ENCODE results near the gene BMPR1A.
"Not testable (repeated sequence)": the region's sequence is repeated elsewhere in the genome, so short reads cannot be mapped to it uniquely, and the experiment has no call there.

The BMPR1A gene

GRCh38 chr10:86946213-86947155, 190.1 kb downstream of the BMPR1A start:
- intact Hi-C loops (cut with DNase I): no loop called here
- peak in 3 of 10 donors; percentile 50 to 89 (median 78) for DNase-seq

GRCh38 chr10:86947806-86948205, 191.4 kb downstream of the BMPR1A start:
- peak in 2 of 10 donors; percentile 25 to 43 for DNase-seq
- intact Hi-C loops (cut with DNase I): not testable (repeated sequence)

GRCh38 chr10:86950349-86950748, 193.9 kb downstream of the BMPR1A start:
- intact Hi-C loops (cut with DNase I): no loop called here
- DNase-seq: peak in 1 of 10 donors; percentile 2

GRCh38 chr10:86951184-86951761, 194.9 kb downstream of the BMPR1A start:
- intact Hi-C loops (cut with DNase I): no loop called here
- DNase-seq: peak in 3 of 10 donors; percentile 1 to 24 (median 11)

- intact Hi-C loops (cut with DNase I): no loop called here
- DNase-seq: peak in 2 of 10 donors; percentile 44 to 51
Observed at GRCh38 chr10:86952106-86952505, 195.7 kb downstream of the BMPR1A start.

- peak in 1 of 10 donors; percentile 3 for DNase-seq
- intact Hi-C loops (cut with DNase I): not testable (repeated sequence)
Observed at GRCh38 chr10:86952697-86953096, 196.3 kb downstream of the BMPR1A start.

- DNase-seq: peak in 2 of 10 donors; percentile 76 to 84
- intact Hi-C loops (cut with DNase I): no loop called here
Observed at GRCh38 chr10:86953747-86954680, 197.6 kb downstream of the BMPR1A start.

- DNase-seq: peak in 3 of 10 donors; percentile 40 to 71 (median 63)
- intact Hi-C loops (cut with DNase I): no loop called here
Observed at GRCh38 chr10:86954681-86955500, 198.5 kb downstream of the BMPR1A start.

GRCh38 chr10:86955501-86956194, 199.2 kb downstream of the BMPR1A start:
- intact Hi-C loops (cut with DNase I): no loop called here

GRCh38 chr10:86956195-86956847, 199.9 kb downstream of the BMPR1A start:
- DNase-seq: peak in 2 of 10 donors; percentile 59 to 61
- intact Hi-C loops (cut with DNase I): no loop called here

More at GRCh38 chr10:86955501-86956194, 199.2 kb downstream of the BMPR1A start:
- peak in 3 of 10 donors; percentile 50 to 79 (median 77) for DNase-seq

- intact Hi-C loops (cut with DNase I): no loop called here
- DNase-seq: peak in 3 of 10 donors; percentile 28 to 52 (median 42)
Observed at GRCh38 chr10:86956848-86957448, 200.5 kb downstream of the BMPR1A start.

- intact Hi-C loops (cut with DNase I): no loop called here
- peak in 3 of 10 donors; percentile 30 to 58 (median 49) for DNase-seq
Observed at GRCh38 chr10:86957471-86958115, 201.2 kb downstream of the BMPR1A start, which contains the start of gene MMRN2. TSS of gene MMRN2 (minus strand) at chr10:86957615. CDS start at chr10:86957541, 74 bp downstream.

GRCh38 chr10:86958116-86958900, 201.9 kb downstream of the BMPR1A start, which contains the start of gene SNCG:
TSS of gene SNCG (plus strand) at chr10:86958599. CDS start at chr10:86958698, 99 bp downstream.
- intact Hi-C loops (cut with DNase I): no loop called here
- DNase-seq: peak in 5 of 10 donors; percentile 34 to 91 (median 85)

- intact Hi-C loops (cut with DNase I): no loop called here
- DNase-seq: peak in 4 of 10 donors; percentile 6 to 76 (median 64)
Observed at GRCh38 chr10:86958901-86959736, 202.7 kb downstream of the BMPR1A start.

GRCh38 chr10:86959737-86960002, 203.3 kb downstream of the BMPR1A start:
- DNase-seq: peak in 1 of 10 donors; percentile 59
- intact Hi-C loops (cut with DNase I): no loop called here
